WTC11 (cell line): ENCODE data around the gene CLEC4A. TPM values are rescaled to one million over a fixed set of nuclear protein-coding genes. Genes with fewer than 3 reads are reported as not detected.

Source experiments
- ATAC-seq: fragments of 200-7000 bp; cut with Tn5 transposase; 2 replicates; pipeline ENCODE4 v1.10.0; 2021; ENCODE audit warnings: mild to moderate bottlenecking, moderate library complexity
- CTCF ChIA-PET: fragments of 300-600 bp; sonication (Branson Sonifier 250); formaldehyde crosslinking; loops from one replicate; lab custom pipeline; 2021; ENCODE audit warnings: antibody characterized with exemption; lab: Charles Lee
- POLR2A ChIA-PET: fragments of 350-600 bp; sonication (Branson Sonifier 250); formaldehyde crosslinking; loops from one replicate; lab custom pipeline; 2021; ENCODE audit warnings: antibody characterized with exemption; lab: Charles Lee
- DNase-seq: peaks from one replicate; pipeline ENCODE4 v3.0.0; 2021; ENCODE audit warnings: low spot score
- H3K27ac Mint-ChIP-seq: 2 replicates; pipeline ENCODE4 v1.8.0; 2021; ENCODE audit warnings: mixed read lengths
- H3K27me3 Mint-ChIP-seq: 2 replicates; pipeline ENCODE4 v1.8.0; 2021; ENCODE audit warnings: low read depth, mild to moderate bottlenecking, moderate library complexity, mixed read lengths
- H3K36me3 Mint-ChIP-seq: 2 replicates; pipeline ENCODE4 v1.8.0; 2021; ENCODE audit warnings: mixed read lengths
- H3K4me1 Mint-ChIP-seq: 2 replicates; pipeline ENCODE4 v1.8.0; 2022; ENCODE audit warnings: mixed read lengths
- H3K4me3 Mint-ChIP-seq: 2 replicates; pipeline ENCODE4 v1.8.0; 2021; ENCODE audit warnings: mild to moderate bottlenecking, moderate library complexity, mixed read lengths
- H3K9me3 Mint-ChIP-seq: 2 replicates; pipeline ENCODE4 v1.8.0; 2021; ENCODE audit warnings: mixed read lengths
- ATF1 ChIP-seq: sonication (generic); formaldehyde crosslinking; IDR thresholded peaks from 2 replicates; pipeline ENCODE4 v1.8.1; 2023; ENCODE audit warnings: mild to moderate bottlenecking, moderate library complexity, missing genetic modification reagents
- ATF3 ChIP-seq: sonication (generic); formaldehyde crosslinking; conservative IDR thresholded peaks from 2 replicates; pipeline ENCODE4 v1.8.1; 2022; ENCODE audit warnings: mild to moderate bottlenecking, missing genetic modification reagents
- CBFB ChIP-seq: sonication (generic); formaldehyde crosslinking; IDR thresholded peaks from 2 replicates; pipeline ENCODE4 v1.8.1; 2022; ENCODE audit warnings: mild to moderate bottlenecking, low read depth, missing genetic modification reagents
- ERG ChIP-seq: fragments of 250-450 bp; sonication (Bioruptor Pico); IDR thresholded peaks from 2 replicates; pipeline ENCODE4 v1.8.0; 2021; ENCODE audit warnings: mild to moderate bottlenecking
- FOXP4 ChIP-seq: sonication (generic); formaldehyde crosslinking; IDR thresholded peaks from 2 replicates; pipeline ENCODE4 v1.8.0; 2022; ENCODE audit warnings: mild to moderate bottlenecking, missing genetic modification reagents
- GTF2I ChIP-seq: fragments of 250-450 bp; sonication (Bioruptor Pico); conservative IDR thresholded peaks from 2 replicates; pipeline ENCODE4 v1.4.0; 2021; ENCODE audit warnings: mild to moderate bottlenecking
- MAX ChIP-seq: sonication (generic); formaldehyde crosslinking; IDR thresholded peaks from 2 replicates; pipeline ENCODE4 v1.8.0; 2022; ENCODE audit warnings: mild to moderate bottlenecking, missing genetic modification reagents
- NFYB ChIP-seq: sonication (generic); formaldehyde crosslinking; conservative IDR thresholded peaks from 2 replicates; pipeline ENCODE4 v1.8.0; 2022; ENCODE audit warnings: low read depth, missing genetic modification reagents
- NR2C2 ChIP-seq: sonication (generic); formaldehyde crosslinking; IDR thresholded peaks from 2 replicates; pipeline ENCODE4 v1.8.0; 2022; ENCODE audit warnings: mild to moderate bottlenecking, missing genetic modification reagents
- OVOL2 ChIP-seq: fragments of 250-450 bp; sonication (Bioruptor Pico); IDR thresholded peaks from 2 replicates; pipeline ENCODE4 v1.9.0; 2021; ENCODE audit warnings: mild to moderate bottlenecking, borderline replicate concordance
- PRDM15 ChIP-seq: sonication (generic); formaldehyde crosslinking; IDR thresholded peaks from 2 replicates; pipeline ENCODE4 v1.8.0; 2022; ENCODE audit warnings: missing genetic modification reagents
- SMAD4 ChIP-seq: sonication (generic); formaldehyde crosslinking; IDR thresholded peaks from 2 replicates; pipeline ENCODE4 v1.8.0; 2022; ENCODE audit warnings: mild to moderate bottlenecking, missing genetic modification reagents
- ZBTB21 ChIP-seq: sonication (generic); formaldehyde crosslinking; IDR thresholded peaks from 2 replicates; pipeline ENCODE4 v1.8.1; 2023; ENCODE audit warnings: mild to moderate bottlenecking, missing genetic modification reagents, borderline replicate concordance
- ZNF423 ChIP-seq: fragments of 250-450 bp; sonication (Bioruptor Pico); IDR thresholded peaks from 2 replicates; pipeline ENCODE4 v2.1.2; 2022; ENCODE audit warnings: mild to moderate bottlenecking, moderate library complexity
- ZNF425 ChIP-seq: fragments of 250-450 bp; sonication (Bioruptor Pico); conservative IDR thresholded peaks from 2 replicates; pipeline ENCODE4 v1.9.0; 2021; ENCODE audit warnings: mild to moderate bottlenecking
- ZNF512 ChIP-seq: sonication (generic); formaldehyde crosslinking; IDR thresholded peaks from 2 replicates; pipeline ENCODE4 v1.8.1; 2022; ENCODE audit warnings: missing genetic modification reagents, borderline replicate concordance
- total RNA-seq: library from RNA; stranded (reverse); gene quantifications from 3 replicates; pipeline ENCODE4 v1.2.3, GENCODE V29; 2021

The CLEC4A gene
- total RNA-seq, 1 experiment from 2014 or later, result 0.44 TPM

GRCh38 chr12:8156416-8156815 lies 33.0 kb downstream of the CLEC4A start:
- CTCF ChIA-PET, result no interaction called here
- DNase-seq, result no peak
- H3K27ac Mint-ChIP-seq, result no peak overlapping the region

GRCh38 chr12:8156845-8157244 lies 33.4 kb downstream of the CLEC4A start, which contains the start of gene ZNF705A:
Gene ZNF705A, plus strand, starts transcription at chr12:8157015. Its CDS starts 15,611 bp downstream, at chr12:8172626.
- POLR2A ChIA-PET, result no interaction called here
- DNase-seq, result no peak
- no peak for TF ChIP-seq FOXP4 (CRISPR knock-in tag)
- no peak for TF ChIP-seq NFYB (CRISPR knock-in tag)
- no peak for TF ChIP-seq ERG (CRISPR knock-in tag)
- TF ChIP-seq ATF1, result no peak
- no peak for TF ChIP-seq ZNF512 (CRISPR knock-in tag)
- no peak for TF ChIP-seq MAX (CRISPR knock-in tag)
- no peak for TF ChIP-seq SMAD4
- no peak for TF ChIP-seq ZNF425 (CRISPR knock-in tag)

More at GRCh38 chr12:8156416-8156815, 33.0 kb downstream of the CLEC4A start:
- Mint-ChIP-seq H3K27me3 (peaks cover 3% of the 10 kb centered on the region), H3K4me1 (peaks cover 24% of the 10 kb centered on the region), H3K36me3 (peaks cover 3% of the 10 kb centered on the region; the same call in 1 of the 2 replicates), H3K4me3 (no peak overlapping the region), H3K9me3 (peaks cover 16% of the 10 kb centered on the region)
- no peak for ATAC-seq
- POLR2A ChIA-PET, result no interaction called here
- TF ChIP-seq PRDM15 (CRISPR knock-in tag) (no peak), FOXP4 (CRISPR knock-in tag) (no peak), NR2C2 (no peak), ATF3 (CRISPR knock-in tag) (no peak), OVOL2 (CRISPR knock-in tag) (no peak), CBFB (no peak), ZBTB21 (CRISPR knock-in tag) (no peak), ZNF423 (no peak), GTF2I (no peak)

More at GRCh38 chr12:8156845-8157244, 33.4 kb downstream of the CLEC4A start, which contains the start of gene ZNF705A:
- CTCF ChIA-PET, result no interaction called here
- ATAC-seq, result no peak
- peaks cover under 1% of the 10 kb centered on the region for H3K27me3 Mint-ChIP-seq
- H3K4me1 Mint-ChIP-seq, result peaks cover 24% of the 10 kb centered on the region
- H3K36me3 Mint-ChIP-seq, result peaks cover 3% of the 10 kb centered on the region; the same call in 1 of the 2 replicates
- H3K9me3 Mint-ChIP-seq, result peaks cover 14% of the 10 kb centered on the region
- no peak within 1 kb of the TSS for H3K4me3 Mint-ChIP-seq
- H3K27ac Mint-ChIP-seq, result no peak within 1 kb of the TSS
